Thoracic aorta (tissue), 2 donors: Measurements from ENCODE around the gene CSF1R. TPM values are rescaled to one million over a fixed set of nuclear protein-coding genes. Genes with fewer than 3 reads are reported as not detected.

Experiments
- ATAC-seq: fragments of 150-250 bp; one replicate; pipeline ENCODE4 v1.8.0; 2017; ENCODE audit warnings: low read depth; ENCODE audit not compliant: insufficient number of reproducible peaks, low FRiP score
- DNase-seq: peaks from one replicate; pipeline ENCODE4 v3.0.0-alpha.2; 2020; ENCODE audit warnings: low spot score
- H3K27ac ChIP-seq, 2 donors: fragments of 200-600 bp; sonication (generic); 1 replicate in 1 of 2; 2 replicates in 1 of 2; pipeline ENCODE4 v1.5.1; 2016; ENCODE audit warnings: mild to moderate bottlenecking in 2 of 2, moderate library complexity in 2 of 2
- H3K27me3 ChIP-seq: fragments of 200-600 bp; sonication (generic); replicated peaks from 2 replicates; pipeline ENCODE4 v1.6.0; 2016; ENCODE audit warnings: mild to moderate bottlenecking; ENCODE audit not compliant: insufficient read depth
- H3K36me3 ChIP-seq: fragments of 200-600 bp; sonication (generic); one replicate; pipeline ENCODE4 v1.5.1; 2016
- H3K4me1 ChIP-seq, 2 donors: fragments of 200-600 bp; sonication (generic); 1 replicate in 1 of 2; 2 replicates in 1 of 2; pipeline versions ENCODE4 v1.5.1 to v1.6.0; 2016; ENCODE audit warnings: low read depth in 2 of 2, mild to moderate bottlenecking in 1 of 2; ENCODE audit not compliant: control insufficient read depth in 1 of 2
- H3K4me3 ChIP-seq: fragments of 200-600 bp; sonication (generic); 2 replicates; pipeline ENCODE4 v1.5.1; 2016; ENCODE audit warnings: mild to moderate bottlenecking
- H3K9me3 ChIP-seq: fragments of 200-600 bp; sonication (generic); 2 replicates; pipeline ENCODE4 v1.5.1; 2016
- CTCF ChIP-seq: fragments of 200-600 bp; sonication (generic); IDR thresholded peaks from one replicate; pipeline ENCODE4 v1.5.1; 2019; ENCODE audit warnings: antibody characterized with exemption
- total RNA-seq, 2 donors: library from RNA; depleted of rRNA; stranded (reverse); fragments of >200 nt; gene quantifications; one replicate each; pipeline versions ENCODE4 v1.1.0 to v1.2.3, GENCODE V29; 2016

Gene CSF1R
- total RNA-seq, 2 donors from 2014 or later = 76.3 to 98.6 TPM

- DNase-seq = no peak
- Histone ChIP-seq H3K4me1 (peaks cover 0 to 6% of the 10 kb centered on the region in 2 donors), H3K36me3 (no peaks in the 10 kb centered on the region), H3K27me3 (no peaks in the 10 kb centered on the region), H3K27ac (no peak overlapping the region), H3K4me3 (no peak overlapping the region), H3K9me3 (no peaks in the 10 kb centered on the region)
- ATAC-seq = no peak
- no peak for TF ChIP-seq CTCF
These were observed 7.3 kb downstream of the CSF1R start for GRCh38 chr5:150078802-150079689.

GRCh38 chr5:150077996-150078801 lies 8.2 kb downstream of the CSF1R start:
- H3K27ac ChIP-seq = no peak overlapping the region
- no peak for DNase-seq
- ATAC-seq = no peak
- no peak for TF ChIP-seq CTCF
- H3K9me3 ChIP-seq = no peaks in the 10 kb centered on the region
- H3K4me1 ChIP-seq = peaks cover 0 to 6% of the 10 kb centered on the region in 2 donors
- H3K36me3 ChIP-seq = no peaks in the 10 kb centered on the region
- no peak overlapping the region for H3K4me3 ChIP-seq
- H3K27me3 ChIP-seq = no peaks in the 10 kb centered on the region

GRCh38 chr5:150077060-150077459 lies 9.3 kb downstream of the CSF1R start:
- ATAC-seq = no peak
- no peaks in the 10 kb centered on the region for H3K36me3 ChIP-seq
- no peak for TF ChIP-seq CTCF

GRCh38 chr5:150075806-150076205 lies 10.5 kb downstream of the CSF1R start:
- Histone ChIP-seq H3K9me3 (no peaks in the 10 kb centered on the region), H3K27me3 (no peaks in the 10 kb centered on the region), H3K4me3 (no peak overlapping the region), H3K36me3 (no peaks in the 10 kb centered on the region), H3K4me1 (no peaks in the 10 kb centered on the region), H3K27ac (no peak overlapping the region)
- no peak for ATAC-seq
- TF ChIP-seq CTCF = no peak
- no peak for DNase-seq

More at GRCh38 chr5:150077060-150077459, 9.3 kb downstream of the CSF1R start:
- no peak overlapping the region for H3K27ac ChIP-seq
- H3K27me3 ChIP-seq = no peaks in the 10 kb centered on the region
- peaks cover 0 to 6% of the 10 kb centered on the region in 2 donors for H3K4me1 ChIP-seq
- no peaks in the 10 kb centered on the region for H3K9me3 ChIP-seq
- no peak overlapping the region for H3K4me3 ChIP-seq
- DNase-seq = no peak

GRCh38 chr5:150075233-150075632 lies 11.1 kb downstream of the CSF1R start:
- ATAC-seq = no peak
- no peaks in the 10 kb centered on the region for H3K36me3 ChIP-seq
- H3K9me3 ChIP-seq = no peaks in the 10 kb centered on the region
- TF ChIP-seq CTCF = no peak
- no peak overlapping the region for H3K27ac ChIP-seq
- no peaks in the 10 kb centered on the region for H3K4me1 ChIP-seq
- no peaks in the 10 kb centered on the region for H3K27me3 ChIP-seq
- no peak overlapping the region for H3K4me3 ChIP-seq
- no peak for DNase-seq
